Activated B cell treated with CpG ODN at 0.5 μM for 24 hours (primary cell): ENCODE measurements around the gene LIN7A. TPM values are rescaled to one million over a fixed set of nuclear protein-coding genes. Genes with fewer than 3 reads are reported as not detected.
"Not testable (repeated sequence)": the region's sequence is repeated elsewhere in the genome, so short reads cannot be mapped to it uniquely, and the experiment has no call there.

Experiments used
- ATAC-seq: fragments of 200-7000 bp; cut with Tn5 transposase; one replicate; pipeline ENCODE4 v1.10.0; 2021; ENCODE audit warnings: low read depth, mild to moderate bottlenecking, moderate library complexity
- CTCF ChIA-PET: fragments of 350-600 bp; sonication (Branson Sonifier 250); formaldehyde crosslinking; loops from one replicate; lab custom pipeline; 2021; ENCODE audit warnings: antibody characterized with exemption; lab: Charles Lee
- POLR2A ChIA-PET: fragments of 350-600 bp; sonication (Branson Sonifier 250); formaldehyde crosslinking; loops from one replicate; lab custom pipeline; 2021; ENCODE audit warnings: antibody characterized with exemption; lab: Charles Lee
- DNase-seq: peaks from one replicate; pipeline ENCODE4 v3.0.0; 2022
- H3K27ac Mint-ChIP-seq: one replicate; pipeline ENCODE4 v1.8.0; 2020; ENCODE audit warnings: mixed read lengths
- H3K27me3 Mint-ChIP-seq: one replicate; pipeline ENCODE4 v1.8.0; 2021; ENCODE audit warnings: mixed read lengths
- H3K36me3 Mint-ChIP-seq: one replicate; pipeline ENCODE4 v1.8.0; 2021; ENCODE audit warnings: low read depth, mixed read lengths
- H3K4me1 Mint-ChIP-seq: one replicate; pipeline ENCODE4 v1.8.0; 2021; ENCODE audit warnings: mixed read lengths
- H3K4me3 Mint-ChIP-seq: one replicate; pipeline ENCODE4 v1.8.0; 2020; ENCODE audit warnings: mild to moderate bottlenecking, mixed read lengths
- H3K9me3 Mint-ChIP-seq: one replicate; pipeline ENCODE4 v1.8.0; 2020; ENCODE audit warnings: mixed read lengths
- intact Hi-C: fragments of 100-400 bp; cut with micrococcal nuclease; formaldehyde crosslinking; loops from one replicate; pipeline ENCODE4 v1.15.1; 2024
- total RNA-seq: library from RNA; stranded (reverse); gene quantifications from 2 replicates; pipeline ENCODE4 v1.2.3, GENCODE V29; 2022
- TF ChIP-seq, protein P1 (sequence below): fragments of 200-600 bp; IDR thresholded peaks from one replicate; pipeline ENCODE4 v1.8.0; 2022; ENCODE audit warnings: antibody characterized with exemption, mild to moderate bottlenecking

Gene LIN7A
- total RNA-seq, 1 donor from 2014 or later = not detected

DNA sequence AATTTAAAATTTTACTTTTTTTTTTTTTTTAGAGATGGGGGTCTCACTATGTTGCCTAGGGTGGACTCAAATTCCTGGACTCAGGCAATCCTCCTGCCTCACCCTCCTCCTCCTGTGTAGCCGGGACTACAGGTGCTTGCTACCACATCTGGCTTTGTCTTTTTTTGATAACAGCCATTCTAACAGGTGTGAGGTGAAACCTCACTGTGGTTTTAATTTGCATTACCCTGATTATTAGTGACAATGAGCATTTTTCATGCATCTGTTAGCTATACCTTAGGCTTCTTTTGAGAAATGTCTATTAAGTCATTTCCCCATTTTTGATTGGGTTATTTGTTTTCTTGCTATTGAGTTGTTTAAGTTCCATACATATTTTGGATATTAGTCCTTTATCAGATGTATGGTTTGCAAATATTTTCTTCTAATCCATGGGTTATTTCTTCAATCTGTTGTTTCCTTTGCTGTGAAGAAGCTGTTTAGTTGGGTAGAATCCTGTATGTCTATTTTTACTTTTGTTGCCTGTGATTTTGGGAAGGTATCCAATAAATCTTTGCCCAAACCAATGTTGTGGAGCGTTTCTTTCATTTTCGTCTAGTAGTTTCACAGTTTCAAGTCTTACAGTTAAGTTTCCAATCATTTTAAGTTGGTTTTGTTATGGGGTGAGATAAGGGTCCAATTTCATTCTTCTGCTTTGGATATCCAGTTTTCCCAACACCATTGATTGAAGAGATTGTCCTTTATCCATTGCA, 134.9 kb downstream of the LIN7A start:
- POLR2A ChIA-PET = no interaction called here
- no peaks in the 10 kb centered on the region for H3K27me3 Mint-ChIP-seq
- no peak for ATAC-seq
- DNase-seq = no peak
- intact Hi-C loops = no loop called here
- H3K4me3 Mint-ChIP-seq = no peak overlapping the region
- CTCF ChIA-PET = no interaction called here
- H3K36me3 Mint-ChIP-seq = no peaks in the 10 kb centered on the region
- H3K4me1 Mint-ChIP-seq = no peaks in the 10 kb centered on the region
- TF ChIP-seq, protein P1, sequence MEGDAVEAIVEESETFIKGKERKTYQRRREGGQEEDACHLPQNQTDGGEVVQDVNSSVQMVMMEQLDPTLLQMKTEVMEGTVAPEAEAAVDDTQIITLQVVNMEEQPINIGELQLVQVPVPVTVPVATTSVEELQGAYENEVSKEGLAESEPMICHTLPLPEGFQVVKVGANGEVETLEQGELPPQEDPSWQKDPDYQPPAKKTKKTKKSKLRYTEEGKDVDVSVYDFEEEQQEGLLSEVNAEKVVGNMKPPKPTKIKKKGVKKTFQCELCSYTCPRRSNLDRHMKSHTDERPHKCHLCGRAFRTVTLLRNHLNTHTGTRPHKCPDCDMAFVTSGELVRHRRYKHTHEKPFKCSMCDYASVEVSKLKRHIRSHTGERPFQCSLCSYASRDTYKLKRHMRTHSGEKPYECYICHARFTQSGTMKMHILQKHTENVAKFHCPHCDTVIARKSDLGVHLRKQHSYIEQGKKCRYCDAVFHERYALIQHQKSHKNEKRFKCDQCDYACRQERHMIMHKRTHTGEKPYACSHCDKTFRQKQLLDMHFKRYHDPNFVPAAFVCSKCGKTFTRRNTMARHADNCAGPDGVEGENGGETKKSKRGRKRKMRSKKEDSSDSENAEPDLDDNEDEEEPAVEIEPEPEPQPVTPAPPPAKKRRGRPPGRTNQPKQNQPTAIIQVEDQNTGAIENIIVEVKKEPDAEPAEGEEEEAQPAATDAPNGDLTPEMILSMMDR = no peak
- H3K27ac Mint-ChIP-seq = no peak overlapping the region
- no peaks in the 10 kb centered on the region for H3K9me3 Mint-ChIP-seq

DNA sequence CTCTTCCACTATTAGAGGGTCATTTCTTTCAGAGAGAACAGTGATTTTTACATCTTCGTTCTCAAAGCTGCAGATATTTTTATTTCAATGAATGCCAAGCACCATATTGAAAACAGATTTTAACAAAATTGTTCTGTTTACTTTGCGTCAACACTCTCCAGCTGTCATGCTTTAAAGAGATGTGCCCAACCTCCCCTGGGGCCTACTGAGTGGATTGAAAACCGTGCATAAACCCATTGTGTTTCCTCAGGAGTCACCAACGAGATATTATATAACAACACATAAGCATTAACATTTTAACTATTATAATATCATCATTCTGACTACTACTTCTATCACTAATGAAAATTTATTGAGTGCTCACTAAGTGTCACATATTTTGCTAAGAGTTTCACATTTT, 139.5 kb downstream of the LIN7A start:
- no peak overlapping the region for H3K27ac Mint-ChIP-seq
- ATAC-seq (no peak), DNase-seq (no peak)
- H3K4me3 Mint-ChIP-seq = no peak overlapping the region
- no peaks in the 10 kb centered on the region for H3K4me1 Mint-ChIP-seq
- no peaks in the 10 kb centered on the region for H3K27me3 Mint-ChIP-seq
- H3K36me3 Mint-ChIP-seq = no peaks in the 10 kb centered on the region
- ChIA-PET CTCF (no interaction called here), POLR2A (no interaction called here)
- intact Hi-C loops = no loop called here
- no peaks in the 10 kb centered on the region for H3K9me3 Mint-ChIP-seq
- TF ChIP-seq, protein P1 = no peak

DNA sequence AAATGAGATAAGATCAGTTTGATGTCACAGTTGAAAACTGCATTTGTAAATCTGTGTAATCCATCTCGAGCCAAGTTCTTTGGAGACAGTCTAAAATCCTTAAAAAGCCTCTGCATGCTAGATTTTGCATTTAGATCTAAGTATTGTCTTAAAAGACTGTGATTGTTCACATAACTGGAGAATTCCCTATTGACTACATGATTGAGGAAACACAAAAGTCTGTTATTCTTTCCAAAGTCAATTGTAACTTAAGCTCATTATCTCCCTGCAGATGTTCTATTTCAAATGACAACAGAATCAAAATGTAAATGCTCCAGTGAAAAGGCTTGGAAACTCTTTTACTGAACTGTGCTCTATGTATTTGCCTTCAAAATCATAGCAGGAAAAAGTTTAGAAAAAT, 143.2 kb downstream of the LIN7A start:
- intact Hi-C loops = no loop called here
- no peak overlapping the region for H3K27ac Mint-ChIP-seq
- H3K4me1 Mint-ChIP-seq = no peaks in the 10 kb centered on the region
- TF ChIP-seq, protein P1 = no peak
- H3K36me3 Mint-ChIP-seq = no peaks in the 10 kb centered on the region
- ATAC-seq (no peak), DNase-seq (no peak)
- H3K4me3 Mint-ChIP-seq = no peak overlapping the region
- ChIA-PET CTCF (no interaction called here), POLR2A (no interaction called here)
- no peaks in the 10 kb centered on the region for H3K27me3 Mint-ChIP-seq
- H3K9me3 Mint-ChIP-seq = no peaks in the 10 kb centered on the region

DNA sequence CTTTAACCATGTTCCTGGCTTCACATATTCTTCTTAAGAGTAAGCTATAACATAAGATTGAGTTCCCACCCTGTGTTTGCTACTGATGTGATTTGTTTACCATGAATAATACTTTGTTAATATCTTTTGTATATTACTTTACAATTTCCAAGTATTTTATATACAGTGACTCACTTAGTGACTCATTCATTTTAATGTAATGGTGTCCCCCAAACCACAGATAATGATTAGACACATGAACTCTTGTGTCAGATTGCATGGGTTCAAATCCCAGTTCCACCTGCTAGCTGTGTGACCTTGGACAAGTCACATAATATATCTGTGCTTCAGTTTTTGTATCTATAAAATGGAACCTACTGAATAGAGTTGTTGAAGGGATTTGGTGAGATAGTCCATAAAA, 144.9 kb downstream of the LIN7A start:
- Mint-ChIP-seq H3K4me3 (no peak overlapping the region), H3K4me1 (no peaks in the 10 kb centered on the region), H3K36me3 (no peaks in the 10 kb centered on the region), H3K9me3 (no peaks in the 10 kb centered on the region), H3K27me3 (no peaks in the 10 kb centered on the region), H3K27ac (no peak overlapping the region)
- ChIA-PET CTCF (no interaction called here), POLR2A (no interaction called here)
- no peak for ATAC-seq
- intact Hi-C loops = no loop called here
- TF ChIP-seq, protein P1 = no peak
- DNase-seq = no peak

DNA sequence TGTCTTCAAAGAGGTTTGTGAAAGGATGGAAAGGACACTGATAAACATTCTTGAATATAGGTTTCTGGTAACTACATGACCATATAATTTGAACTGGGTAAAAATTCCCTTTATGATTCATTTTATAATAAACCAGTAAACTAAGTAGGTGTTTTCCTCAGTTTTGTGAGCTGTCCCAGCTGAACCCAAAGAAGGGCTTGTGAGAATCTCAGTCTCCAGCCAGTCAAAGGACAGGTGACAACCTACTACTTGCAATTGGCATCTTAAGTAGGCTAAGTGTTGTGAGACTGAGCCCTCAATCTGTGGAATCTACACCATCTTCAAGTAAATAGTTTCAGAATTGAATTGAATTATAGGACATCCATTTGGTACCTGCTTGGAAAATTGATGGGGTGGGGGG, 145.9 kb downstream of the LIN7A start:
- intact Hi-C loops = no loop called here
- ChIA-PET POLR2A (no interaction called here), CTCF (no interaction called here)
- Mint-ChIP-seq H3K9me3 (no peaks in the 10 kb centered on the region), H3K4me3 (no peak overlapping the region), H3K36me3 (no peaks in the 10 kb centered on the region), H3K27ac (no peak overlapping the region), H3K4me1 (no peaks in the 10 kb centered on the region), H3K27me3 (no peaks in the 10 kb centered on the region)
- TF ChIP-seq, protein P1 = no peak
- ATAC-seq (no peak), DNase-seq (no peak)

DNA sequence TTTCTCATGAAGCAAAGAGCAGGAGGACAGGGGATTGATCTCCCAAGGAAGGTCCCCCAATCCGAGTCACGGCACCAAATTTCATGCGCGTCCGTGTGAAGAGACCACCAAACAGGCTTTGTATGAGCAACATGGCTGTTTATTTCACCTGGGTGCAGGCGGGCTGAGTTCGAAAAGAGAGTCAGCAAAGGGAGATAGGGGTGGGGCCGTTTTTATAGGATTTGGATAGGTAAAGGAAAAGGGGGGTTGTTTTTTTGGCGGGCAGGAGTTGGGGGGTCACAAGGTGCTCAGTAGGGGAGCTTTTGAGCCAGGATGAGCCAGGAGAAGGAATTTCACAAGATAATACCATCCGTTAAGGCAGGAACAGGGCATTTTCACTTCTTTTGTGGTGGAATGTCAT, 149.3 kb downstream of the LIN7A start:
- ATAC-seq, H3K4me1 Mint-ChIP-seq, POLR2A ChIA-PET, DNase-seq, H3K4me3 Mint-ChIP-seq, H3K9me3 Mint-ChIP-seq, H3K27ac Mint-ChIP-seq, H3K27me3 Mint-ChIP-seq, intact Hi-C loops, CTCF ChIA-PET, H3K36me3 Mint-ChIP-seq: not testable (repeated sequence)

DNA sequence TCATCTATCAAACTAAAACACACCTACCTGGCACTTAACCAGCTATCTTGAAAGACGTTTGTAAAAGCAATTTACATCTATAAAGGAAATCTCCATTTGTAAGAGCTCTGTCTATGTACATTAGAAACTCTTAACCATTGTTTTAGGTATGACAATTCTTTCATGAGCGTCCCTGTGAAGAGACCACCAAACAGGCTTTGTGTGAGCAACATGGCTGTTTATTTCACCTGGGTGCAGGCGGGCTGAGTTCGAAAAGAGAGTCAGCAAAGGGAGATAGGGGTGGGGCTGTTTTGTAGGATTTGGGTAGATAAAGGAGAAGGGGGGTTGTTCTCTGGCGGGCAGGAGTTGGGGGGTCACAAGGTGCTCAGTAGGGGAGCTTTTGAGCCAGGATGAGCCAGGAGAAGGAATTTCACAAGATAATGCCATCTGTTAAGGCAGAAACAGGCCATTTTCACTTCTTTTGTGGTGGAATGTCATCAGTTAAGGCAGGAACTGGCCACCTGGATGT, 154.7 kb downstream of the LIN7A start:
- POLR2A ChIA-PET, DNase-seq, H3K36me3 Mint-ChIP-seq, H3K4me3 Mint-ChIP-seq, H3K27ac Mint-ChIP-seq, H3K9me3 Mint-ChIP-seq, intact Hi-C loops, H3K27me3 Mint-ChIP-seq, ATAC-seq, H3K4me1 Mint-ChIP-seq, CTCF ChIA-PET: not testable (repeated sequence)
